Stimulated activated CD4-positive, alpha-beta T cell treated with anti-CD3 and anti-CD28 coated beads, Interleukin-15, amount 100 ng/mL, for 48 hours (primary cell): Measurements from ENCODE around the gene NBEAL1.
"Not testable (repeated sequence)": the region's sequence is repeated elsewhere in the genome, so short reads cannot be mapped to it uniquely, and the experiment has no call there.

ENCODE experiments used
- DNase-seq, 2 donors: peaks; one replicate each; pipeline ENCODE4 v3.0.0-alpha.2; 2020; ENCODE audit warnings: low read depth in 2 of 2

Gene NBEAL1

DNA sequence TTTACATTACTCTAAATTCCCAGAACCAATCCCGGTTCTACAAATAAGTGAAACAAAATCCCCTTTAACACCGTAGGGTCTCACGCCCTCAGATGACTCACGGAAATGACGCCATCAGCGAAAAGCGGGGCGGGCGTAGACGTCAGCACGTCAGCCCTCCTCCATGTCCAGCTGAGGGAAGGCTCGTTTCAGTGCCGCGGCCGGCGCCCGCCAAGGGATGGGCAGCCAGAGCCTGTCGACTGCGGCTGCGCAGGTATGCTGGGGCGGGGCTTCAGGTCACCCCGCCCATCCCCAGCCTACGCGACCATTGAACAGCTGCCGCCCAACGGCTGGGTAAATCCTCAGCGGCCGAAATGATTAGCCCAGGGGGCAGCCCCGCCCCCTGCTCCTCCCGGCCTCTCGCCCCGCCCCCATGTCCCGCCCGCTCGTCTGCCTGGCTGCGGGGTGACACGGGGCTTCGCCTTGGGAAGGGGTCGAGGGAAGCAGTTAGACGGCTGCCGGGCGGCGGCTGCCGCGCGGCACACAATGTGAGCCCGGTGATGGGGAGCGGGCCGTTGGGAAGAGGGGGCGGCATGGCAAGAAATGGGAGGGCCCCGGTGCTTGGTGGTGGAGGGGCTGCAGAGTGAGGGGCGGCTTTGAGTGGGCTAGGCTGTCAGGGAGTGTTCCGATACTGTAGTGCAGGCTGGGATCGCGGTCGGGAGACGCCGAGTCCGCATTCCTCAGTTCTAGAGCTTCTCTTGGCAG lies at the start of gene NBEAL1:
TSS of gene NBEAL1 (plus strand) at position 420 of the 744 bp plus-strand sequence. CDS start 1,510 bp downstream, outside the sequence.
- DNase-seq: peak; percentile 93 to 95

GRCh38 chr2:202965810-202966460 lies 48.7 kb upstream of the NBEAL1 start:
- peak; percentile 8 to 14 for DNase-seq

DNA sequence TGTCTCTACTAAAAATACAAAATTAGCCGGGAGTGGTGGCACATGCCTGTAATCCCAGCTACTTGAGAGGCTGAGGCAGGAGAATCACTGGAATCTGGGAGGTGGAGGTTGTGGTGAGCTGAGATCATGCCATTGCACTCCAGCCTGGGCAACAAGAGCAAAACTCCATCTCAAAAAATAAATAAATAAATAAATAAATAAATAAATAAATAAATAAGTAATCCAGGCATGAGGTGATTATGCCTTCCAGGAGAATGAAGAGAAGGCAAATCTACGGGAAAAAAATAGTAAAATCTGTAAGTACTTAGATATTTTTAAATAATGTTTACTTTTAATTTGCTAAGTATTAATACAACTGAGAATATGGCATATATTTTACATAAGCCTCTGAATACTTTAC lies 45.3 kb upstream of the NBEAL1 start:
- not testable (repeated sequence) for DNase-seq

GRCh38 chr2:202976809-202977208 lies 37.9 kb upstream of the NBEAL1 start:
- no peak for DNase-seq

DNA sequence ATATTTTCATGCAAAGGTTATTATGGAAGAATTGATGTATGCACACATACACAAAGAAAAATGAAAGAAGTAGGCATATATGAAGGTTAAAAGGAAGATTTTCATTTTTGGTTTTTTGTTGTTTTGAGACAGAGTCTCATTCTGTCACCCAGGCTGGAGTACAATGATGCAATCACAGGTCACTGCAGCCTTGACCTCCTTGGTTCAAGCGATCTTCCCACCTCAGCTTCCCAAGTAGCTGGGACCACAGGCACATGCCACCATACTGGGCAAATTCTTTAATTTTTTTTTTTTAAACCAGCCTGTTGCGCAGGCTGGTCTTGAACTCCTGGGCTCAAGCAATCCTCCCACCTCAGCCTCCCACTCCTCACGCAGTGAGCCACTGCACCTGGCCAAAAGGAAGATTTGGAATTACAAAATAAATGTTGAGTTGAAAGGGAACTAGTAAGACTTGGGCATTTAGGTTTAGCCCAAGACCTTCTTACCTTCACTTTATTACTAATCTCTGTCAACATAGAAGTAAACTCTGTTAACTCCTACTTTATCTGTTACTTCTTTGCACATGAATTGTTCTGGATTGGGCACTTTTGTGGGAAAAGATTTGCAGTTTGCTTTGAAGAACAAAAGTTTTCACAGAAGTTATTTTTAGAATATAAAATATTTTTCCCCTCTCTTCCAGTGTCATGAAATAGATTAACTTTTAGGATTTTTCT lies 31.7 kb upstream of the NBEAL1 start:
- no peak for DNase-seq

DNA sequence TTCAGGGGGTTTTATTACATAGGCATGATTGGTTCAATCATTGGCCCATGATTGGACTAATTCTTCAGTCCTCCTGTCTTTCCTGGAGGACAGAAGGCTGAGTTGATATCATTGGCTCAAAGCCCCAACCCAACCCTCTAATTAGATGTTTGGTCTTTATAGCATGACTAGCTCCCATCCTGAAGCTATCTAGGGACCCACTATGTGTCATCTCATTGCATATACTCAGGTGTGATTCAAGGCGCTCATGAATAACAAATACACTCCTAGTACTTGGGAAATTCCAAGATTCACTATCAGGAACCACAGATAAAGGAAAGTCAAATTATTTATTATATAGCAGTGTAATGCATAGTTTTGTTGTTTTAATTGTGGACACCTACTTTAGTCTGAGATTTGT lies 24.9 kb upstream of the NBEAL1 start:
- DNase-seq: no peak

- no peak for DNase-seq
Observed at GRCh38 chr2:202990501-202990900, 24.2 kb upstream of the NBEAL1 start.

GRCh38 chr2:202997113-202997512 lies 17.6 kb upstream of the NBEAL1 start:
- not testable (repeated sequence) for DNase-seq

- no peak for DNase-seq
Observed at GRCh38 chr2:203002054-203002821, 12.4 kb upstream of the NBEAL1 start.

GRCh38 chr2:203003716-203004115 lies 11.0 kb upstream of the NBEAL1 start:
- DNase-seq: no peak

GRCh38 chr2:203016716-203017115 lies 2.0 kb downstream of the NBEAL1 start:
- DNase-seq: no peak

DNA sequence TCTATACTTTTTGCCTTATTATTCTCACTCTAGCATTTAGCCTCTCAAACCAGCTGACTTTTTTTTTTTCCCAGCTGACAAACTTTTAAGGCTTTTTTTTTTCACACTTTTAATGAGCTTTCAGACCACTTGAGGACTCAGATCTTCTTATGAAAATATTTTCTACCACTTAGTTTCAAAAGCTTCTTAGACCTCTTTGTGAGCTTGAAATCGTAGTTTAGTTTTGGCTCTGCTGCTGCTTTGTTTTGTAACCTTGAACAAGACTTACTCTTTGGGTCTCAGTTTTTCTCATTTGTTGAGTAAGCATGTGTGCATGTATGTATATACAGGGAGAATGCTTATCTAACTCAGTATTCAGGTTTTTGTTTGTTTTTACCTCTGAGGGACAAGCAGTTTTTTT lies 3.5 kb downstream of the NBEAL1 start:
- DNase-seq: no peak

DNA sequence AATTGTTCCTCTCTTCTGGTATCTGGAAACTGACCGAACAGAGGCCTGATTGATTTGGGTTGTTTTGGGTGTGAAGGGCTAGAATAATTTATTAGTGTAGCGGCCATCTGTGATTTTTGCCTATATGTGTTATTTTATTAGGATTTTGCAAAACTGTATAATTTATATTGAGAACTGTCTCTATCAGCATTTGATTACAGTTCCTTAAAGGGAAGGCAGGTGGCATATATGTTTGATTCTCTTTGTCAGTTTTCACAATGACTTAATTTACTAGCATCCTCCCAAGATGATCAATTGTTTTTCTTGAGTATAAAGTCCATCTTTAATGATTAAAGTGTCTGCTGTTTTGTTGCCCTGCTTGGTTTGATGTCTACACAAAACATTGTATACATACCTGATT lies 4.5 kb downstream of the NBEAL1 start:
- DNase-seq: no peak

DNA sequence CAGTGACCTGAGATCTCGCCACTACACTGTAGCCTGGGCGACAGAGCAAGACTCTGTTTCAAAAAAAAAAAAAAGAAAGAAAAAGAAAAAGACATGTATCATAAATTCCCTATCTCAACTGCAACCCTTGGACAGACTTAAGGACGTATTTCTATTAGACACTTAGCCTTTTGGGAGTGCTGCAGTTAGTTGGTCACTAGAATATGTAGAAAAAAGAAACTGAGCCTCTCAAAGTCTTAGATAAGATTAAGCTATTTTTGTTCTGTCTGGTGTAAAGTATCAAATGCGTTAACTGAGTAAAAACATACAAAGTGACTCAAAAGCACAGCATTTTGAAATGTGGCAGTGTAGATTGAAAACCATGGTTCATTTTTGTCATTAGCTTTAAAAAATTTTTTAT lies 7.3 kb downstream of the NBEAL1 start:
- no peak for DNase-seq

DNA sequence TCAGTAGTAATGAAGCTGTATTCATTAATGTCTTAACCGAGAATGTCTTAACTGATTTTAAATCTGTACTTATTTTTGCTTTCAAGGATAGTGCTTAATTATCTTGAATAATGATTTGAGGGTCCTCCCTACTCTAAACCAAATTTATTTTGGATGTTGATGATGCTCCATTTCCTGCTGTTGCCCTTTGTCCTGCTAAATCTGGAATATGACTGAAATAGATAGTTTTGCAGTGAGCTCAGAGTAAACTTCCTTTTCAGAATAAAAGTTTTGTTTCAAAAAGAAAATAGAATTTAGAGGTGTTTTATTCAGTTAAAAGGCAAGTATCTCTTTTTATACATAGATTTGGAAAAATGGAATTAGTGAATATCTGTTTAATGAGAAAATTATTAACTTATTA lies 8.1 kb downstream of the NBEAL1 start:
- no peak for DNase-seq

DNA sequence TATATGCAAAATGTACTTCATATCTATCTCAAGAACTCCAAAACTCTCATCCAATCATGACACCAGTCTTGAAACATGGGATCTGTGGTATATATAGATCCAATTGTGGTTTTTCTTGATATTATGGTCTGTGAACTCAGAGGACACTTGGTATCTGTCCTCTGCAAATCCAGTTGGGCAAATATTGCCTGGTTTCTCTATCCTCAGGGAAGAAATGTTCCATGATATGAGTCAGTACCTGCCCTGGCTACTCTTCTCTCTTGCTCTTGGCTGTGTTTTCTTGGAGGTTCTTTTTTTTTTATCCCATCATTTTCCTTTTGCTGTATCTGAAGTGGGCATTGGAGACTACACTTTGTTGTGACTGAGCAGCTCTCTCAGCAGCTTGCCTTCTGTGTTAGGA lies 10.9 kb downstream of the NBEAL1 start:
- no peak for DNase-seq

DNA sequence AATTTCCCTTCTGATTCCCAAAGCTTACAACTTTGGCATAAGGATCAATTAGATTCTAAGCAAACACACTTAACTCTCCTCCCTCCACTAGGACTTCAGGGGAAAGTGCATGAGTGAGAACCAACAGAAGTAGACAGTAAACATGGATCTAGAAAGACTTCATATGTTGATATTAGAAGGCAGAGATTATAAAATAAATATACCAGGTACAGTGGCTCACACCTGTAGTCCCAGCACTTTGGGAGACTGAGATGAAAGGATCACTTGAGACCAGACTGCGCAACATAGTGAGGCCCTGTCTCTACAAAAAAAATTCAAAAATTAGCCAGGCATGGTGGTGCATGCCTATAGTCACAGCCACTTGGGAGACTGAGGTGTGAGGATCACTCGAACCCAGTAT lies 15.9 kb downstream of the NBEAL1 start:
- DNase-seq: no peak

DNA sequence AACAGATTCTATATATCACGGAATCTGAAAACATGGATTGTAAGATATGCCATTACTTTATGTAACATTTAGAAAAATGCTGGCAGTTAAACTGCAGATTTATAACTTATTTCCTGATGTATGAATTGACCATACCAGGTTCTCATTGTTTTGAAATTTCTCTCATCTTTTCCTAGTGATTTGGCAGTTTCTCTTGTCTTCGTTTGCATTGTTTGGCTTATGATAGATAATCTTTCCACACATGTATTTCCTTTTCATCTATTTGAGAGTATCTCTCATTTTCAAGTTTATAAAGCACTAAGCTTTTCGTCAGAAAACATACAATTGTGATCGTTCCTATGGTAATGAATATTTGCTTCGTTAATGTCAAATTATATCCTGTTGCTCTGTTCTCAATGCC lies 16.3 kb downstream of the NBEAL1 start:
- no peak for DNase-seq

DNA sequence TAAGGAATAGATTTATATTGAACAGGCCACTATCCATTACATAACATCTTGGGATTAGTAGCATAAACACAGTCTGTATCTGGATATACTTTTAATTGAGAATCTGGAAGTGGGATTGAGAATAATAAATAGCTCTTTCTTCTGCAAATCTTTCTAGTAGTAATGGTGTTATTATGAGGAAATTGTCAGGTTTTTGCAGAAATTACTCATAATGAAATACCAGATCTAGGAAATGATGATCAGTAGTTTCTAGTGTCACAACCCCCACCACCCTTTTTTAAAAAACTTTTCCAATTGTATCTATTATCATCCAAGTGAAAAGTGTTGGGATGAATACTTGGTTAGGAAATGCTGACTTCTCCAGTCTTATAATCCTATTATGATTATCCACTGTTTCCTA lies 18.7 kb downstream of the NBEAL1 start:
- no peak for DNase-seq

DNA sequence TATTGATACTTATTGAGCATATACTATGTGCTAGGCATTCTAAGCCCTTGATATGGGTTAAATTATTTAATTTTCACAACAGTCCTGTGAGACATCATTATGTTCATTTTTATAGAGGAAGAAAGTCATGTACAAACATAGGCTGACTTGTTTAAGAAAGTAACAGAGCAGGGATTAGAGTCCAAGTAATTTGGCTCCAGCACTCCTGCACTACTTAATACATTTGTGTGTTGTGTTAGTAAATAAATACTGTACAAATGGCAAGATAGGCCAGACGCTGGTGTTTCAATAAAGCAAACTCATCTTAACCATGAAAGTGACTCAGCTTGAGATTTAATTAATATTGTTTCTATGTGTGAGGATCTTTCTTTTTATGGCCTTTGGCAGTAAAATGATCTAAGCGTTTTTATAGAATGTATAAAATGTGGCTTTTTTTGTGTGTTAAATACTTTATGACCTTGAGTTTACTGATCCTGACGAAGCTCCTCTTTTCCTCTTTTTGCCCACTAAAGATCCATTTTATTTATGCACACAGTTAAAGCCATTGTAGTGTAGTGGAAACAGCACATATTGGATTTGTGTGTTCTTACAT lies 21.3 kb downstream of the NBEAL1 start:
- DNase-seq: no peak

- DNase-seq: no peak
Observed at GRCh38 chr2:203037026-203037425, 22.4 kb downstream of the NBEAL1 start.

- no peak for DNase-seq
Observed at GRCh38 chr2:203038586-203038985, 23.9 kb downstream of the NBEAL1 start.
